Right renal cortex interstitium (tissue), 3 donors: ENCODE measurements around the gene TPO. TPM values are rescaled to one million over a fixed set of nuclear protein-coding genes. Genes with fewer than 3 reads are reported as not detected.
"Not testable (repeated sequence)": the region's sequence is repeated elsewhere in the genome, so short reads cannot be mapped to it uniquely, and the experiment has no call there.

Source experiments
- DNase-seq, 3 donors: peaks; one replicate each; pipeline ENCODE4 v3.0.0-alpha.2; 2013; ENCODE audit warnings: low read depth in 3 of 3, low spot score in 2 of 3
- polyA plus RNA-seq, 3 donors: library from polyadenylated mRNA; unstranded; fragments of 120-200 nt; gene quantifications; one replicate each; pipeline ENCODE4 v1.2.1, GENCODE V29; 2013; ENCODE audit not compliant: insufficient read length in 3 of 3

Gene TPO
- polyA plus RNA-seq, 3 donors = 0.07 to 0.08 TPM; not detected in 1

DNA sequence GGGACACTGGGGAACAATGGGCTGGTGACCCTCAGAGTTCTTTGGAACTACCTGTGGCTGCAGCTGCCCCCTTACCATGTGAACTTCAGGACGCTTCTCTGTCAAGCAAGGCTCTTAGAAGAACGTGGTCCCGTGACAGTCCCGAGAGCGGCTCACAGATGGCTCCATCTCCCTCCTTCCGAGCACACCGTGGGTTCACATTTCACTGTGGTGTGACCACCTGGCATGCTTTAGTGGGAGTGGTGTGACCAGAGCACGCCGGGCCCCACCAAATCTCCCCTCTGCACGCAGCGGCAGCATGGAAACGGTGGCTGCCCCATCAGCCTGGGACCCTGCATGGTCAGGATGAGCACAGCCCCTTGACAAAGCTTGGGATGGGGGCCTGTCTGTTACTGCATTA, 9.7 kb upstream of the TPO start:
- DNase-seq = no peak

DNA sequence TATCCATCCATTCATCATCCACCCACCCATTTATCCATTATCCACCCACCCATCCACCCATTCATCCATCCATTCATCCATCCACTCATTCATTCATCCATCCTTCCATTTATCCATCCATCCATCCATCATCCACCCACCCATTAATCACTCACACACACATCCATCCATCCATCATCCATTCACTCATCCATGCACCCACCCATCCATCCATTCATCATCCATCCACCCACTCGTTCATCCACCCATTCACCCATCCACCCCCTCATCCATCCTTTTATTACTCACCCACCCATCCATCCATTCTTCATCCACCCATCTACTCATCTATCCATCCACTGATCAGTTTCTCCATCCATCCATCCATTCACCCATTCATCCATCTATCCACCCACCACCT, 8.1 kb upstream of the TPO start:
- DNase-seq = no peak

DNA sequence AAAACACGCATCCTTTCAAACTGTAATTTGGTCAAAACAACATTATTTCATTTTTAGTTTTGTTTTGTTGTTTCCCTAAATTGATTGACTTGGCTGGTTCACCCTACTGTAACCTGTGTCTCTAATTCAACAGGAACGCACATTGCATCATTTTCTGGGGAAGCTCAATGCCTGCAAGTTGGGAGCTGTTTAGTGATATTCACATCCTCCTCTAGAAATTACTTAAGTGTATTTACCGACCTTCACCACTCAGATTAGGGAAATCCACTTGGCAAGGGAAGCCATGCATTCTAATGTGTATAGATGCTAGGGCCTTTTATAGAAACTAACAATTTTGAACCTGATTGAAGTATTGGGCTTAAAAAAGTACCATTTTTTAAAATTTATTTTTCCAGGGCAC, 7.3 kb upstream of the TPO start:
- DNase-seq = no peak

DNA sequence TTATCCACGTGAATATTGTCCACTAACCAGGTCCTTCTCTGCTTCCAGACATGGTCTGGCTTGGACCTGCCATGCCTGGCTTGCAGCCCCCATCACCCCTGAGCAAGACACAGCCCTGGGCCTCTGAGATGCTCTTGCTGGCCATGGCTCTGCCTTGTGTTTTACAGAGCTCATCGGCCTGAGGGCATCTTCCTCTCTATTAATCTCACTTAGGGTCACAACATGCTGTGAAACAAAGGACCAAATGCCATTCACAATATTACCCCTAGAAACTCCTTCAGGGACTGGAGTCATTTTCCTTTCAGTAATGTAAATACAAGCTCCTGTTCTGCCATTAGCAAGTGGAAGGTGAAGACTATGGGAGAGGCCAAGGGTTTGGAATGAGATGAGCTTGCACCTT, 6.8 kb upstream of the TPO start:
- no peak for DNase-seq

DNA sequence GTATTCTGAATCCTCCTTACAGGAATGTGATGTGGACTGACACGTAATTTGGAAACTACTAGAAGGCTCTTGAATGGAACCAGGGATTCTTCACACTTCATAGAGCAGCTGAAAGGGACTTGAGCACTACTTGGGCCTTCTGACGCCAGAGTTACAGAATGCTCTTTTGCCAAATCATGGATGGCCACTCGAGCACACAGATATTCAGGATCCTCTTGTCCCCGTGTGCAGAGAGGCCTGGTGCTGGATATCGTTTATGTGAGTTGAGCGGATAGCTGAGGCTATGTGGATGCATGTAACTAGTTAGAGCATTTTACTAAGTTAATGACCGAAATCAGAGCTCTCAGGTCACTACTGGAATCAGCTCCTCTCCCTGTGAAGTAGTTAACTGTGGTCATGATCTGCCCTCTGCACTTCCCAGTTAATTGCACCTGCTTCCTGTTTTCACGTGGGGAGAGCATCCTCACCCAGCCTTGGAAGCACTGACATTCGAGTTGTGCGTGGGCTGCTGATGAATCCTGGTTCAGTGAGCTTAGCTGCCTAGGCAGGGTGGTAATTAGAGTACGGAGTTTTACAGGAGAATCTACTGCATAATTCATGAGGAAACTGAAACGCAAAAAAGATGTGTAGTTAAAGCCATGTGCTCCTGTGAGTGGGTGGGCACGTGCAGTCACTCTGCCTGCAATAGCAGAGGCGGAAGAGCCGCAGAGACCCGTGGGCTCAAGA, 5.2 kb upstream of the TPO start:
- DNase-seq = peak in 1 of 3 donors; percentile 18

DNA sequence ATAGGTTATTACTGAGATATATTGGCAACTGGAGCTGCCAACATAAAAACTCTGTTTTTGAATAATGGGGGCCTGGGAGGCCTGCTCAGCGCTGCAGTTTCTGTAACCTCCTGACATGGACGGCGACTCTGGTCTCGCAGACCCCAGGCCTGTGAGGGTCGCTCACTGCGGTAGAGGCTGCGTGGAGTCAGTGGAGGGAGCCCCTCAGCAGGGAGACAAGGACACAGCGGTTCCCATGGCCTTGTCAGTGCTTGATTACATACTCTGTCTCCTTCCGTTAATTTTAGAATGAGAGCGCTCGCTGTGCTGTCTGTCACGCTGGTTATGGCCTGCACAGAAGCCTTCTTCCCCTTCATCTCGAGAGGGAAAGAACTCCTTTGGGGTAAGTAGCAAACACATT, 858 bp downstream of the TPO start:
- no peak for DNase-seq

DNA sequence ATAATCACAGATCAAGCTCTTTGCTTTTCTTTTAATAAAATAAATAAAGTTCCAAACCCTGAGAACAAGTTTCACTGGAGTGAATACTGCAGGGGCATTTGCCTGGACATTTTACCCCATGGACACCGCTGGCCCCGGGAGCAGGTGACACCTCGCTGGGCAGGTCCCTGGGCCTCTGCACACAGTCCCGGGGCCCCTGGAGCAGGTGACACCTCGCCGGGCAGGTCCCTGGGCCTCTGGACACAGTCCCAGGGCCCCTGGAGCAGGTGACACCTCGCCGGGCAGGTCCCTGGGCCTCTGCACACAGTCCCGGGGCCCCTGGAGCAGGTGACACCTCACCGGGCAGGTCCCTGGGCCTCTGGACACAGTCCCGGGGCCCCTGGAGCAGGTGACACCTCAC, 1.6 kb downstream of the TPO start:
- not testable (repeated sequence) for DNase-seq

DNA sequence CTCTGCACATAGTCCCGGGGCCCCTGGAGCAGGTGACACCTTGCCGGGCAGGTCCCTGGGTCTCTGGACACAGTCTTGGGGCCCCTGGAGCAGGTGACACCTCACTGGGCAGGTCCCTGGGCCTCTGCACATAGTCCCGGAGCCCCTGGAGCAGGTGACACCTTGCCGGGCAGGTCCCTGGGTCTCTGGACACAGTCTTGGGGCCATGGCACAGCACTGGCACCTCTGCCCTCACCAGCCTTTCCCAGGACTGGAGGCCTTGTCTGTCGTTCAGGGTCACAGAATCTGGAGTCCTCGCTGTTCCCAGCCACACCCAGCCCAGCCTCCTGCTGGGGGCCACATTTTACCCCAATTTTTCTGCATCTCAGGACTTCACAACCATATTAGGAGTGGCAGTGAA, 2.2 kb downstream of the TPO start:
- no peak for DNase-seq

DNA sequence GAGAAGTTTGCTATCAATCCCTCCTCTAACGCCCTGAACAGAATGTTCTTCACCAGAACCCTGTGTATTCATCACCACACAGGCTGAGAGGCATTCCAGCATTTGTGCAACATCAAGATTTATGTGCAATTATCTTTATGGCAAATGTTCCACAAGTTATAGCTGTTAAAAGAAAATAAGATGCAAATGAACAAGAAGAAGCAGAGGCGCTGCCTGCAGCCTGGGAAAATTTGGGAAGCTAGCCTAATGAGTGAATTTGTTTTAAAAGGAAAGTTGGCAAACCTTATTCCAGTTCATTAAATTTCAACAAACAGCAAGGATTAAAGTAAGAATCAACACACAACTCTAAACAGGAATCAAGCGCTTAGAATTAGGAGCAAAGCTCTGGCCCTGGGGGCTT, 5.3 kb downstream of the TPO start:
- DNase-seq = no peak

DNA sequence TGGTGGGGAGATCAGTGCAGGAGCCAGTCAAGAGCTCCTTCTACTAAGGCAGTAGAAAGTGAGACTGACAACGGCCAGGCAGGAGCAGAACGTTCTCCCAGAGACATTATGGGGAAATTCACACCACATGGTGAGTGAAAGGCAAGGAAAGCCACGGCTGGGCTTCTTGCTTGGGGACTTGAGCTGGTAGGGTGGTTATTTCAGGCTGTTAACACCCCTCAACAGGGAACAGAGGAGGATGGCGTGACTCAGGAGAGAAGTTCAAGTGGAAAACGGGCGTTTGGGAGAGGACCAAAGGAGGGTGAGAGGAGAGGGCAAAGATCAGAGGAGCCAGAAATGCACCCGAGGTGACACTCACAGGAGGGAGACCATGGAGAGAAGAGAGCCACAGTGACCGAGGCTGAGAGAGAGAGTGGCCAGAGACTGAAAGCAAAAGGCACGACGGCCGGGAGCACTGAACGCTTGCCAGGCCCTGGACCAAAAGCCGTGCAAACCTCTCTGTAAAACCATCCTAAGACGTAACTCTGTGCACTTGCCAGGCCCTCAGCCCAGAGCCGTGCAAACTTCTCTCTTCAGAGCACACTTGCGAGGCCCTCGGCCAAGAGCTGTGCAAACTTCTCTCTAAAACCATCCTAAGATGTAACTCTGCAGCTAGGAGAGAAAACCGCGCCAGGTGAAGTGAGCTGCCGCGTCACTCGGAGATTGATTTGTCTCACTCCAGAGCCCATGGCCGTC, 7.7 kb downstream of the TPO start:
- no peak for DNase-seq

DNA sequence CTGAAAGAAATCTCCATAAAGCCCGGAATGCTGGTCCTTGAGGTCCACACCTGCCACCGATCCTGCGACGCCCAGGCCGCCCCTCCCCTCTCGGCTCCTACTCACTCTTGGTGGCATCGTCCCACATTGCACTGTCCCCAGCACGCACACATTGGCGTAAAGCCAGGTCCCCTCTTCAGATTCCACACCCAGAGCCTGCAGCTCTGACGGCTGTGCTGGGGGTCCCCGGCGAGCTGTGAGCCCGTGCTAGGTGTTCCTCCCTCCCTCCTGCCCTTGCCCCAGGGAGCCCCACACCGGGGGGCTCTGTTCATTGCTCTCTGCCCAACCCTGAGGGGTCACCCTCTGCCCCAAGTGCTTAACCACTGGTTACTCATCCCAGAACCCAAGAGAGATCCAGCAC, 8.5 kb downstream of the TPO start:
- no peak for DNase-seq

DNA sequence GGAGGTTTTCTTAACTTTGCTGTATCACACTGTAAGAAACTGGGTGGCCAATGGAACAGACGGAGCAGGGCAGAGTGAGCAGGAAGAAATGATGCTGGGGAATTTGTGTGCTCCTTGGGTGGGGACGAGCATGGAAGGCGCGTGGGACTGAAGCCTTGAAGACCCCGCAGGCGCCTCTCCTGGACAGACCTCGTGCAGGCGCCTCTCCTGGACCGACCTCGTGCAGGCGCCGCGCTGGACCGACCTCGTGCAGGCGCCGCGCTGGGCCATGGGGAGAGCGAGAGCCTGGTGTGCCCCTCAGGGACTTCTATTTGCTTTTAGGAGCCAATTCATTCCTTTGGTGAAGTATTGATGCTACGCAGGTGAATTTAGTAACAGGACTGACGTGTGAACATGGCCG, 8.9 kb downstream of the TPO start:
- no peak for DNase-seq

DNA sequence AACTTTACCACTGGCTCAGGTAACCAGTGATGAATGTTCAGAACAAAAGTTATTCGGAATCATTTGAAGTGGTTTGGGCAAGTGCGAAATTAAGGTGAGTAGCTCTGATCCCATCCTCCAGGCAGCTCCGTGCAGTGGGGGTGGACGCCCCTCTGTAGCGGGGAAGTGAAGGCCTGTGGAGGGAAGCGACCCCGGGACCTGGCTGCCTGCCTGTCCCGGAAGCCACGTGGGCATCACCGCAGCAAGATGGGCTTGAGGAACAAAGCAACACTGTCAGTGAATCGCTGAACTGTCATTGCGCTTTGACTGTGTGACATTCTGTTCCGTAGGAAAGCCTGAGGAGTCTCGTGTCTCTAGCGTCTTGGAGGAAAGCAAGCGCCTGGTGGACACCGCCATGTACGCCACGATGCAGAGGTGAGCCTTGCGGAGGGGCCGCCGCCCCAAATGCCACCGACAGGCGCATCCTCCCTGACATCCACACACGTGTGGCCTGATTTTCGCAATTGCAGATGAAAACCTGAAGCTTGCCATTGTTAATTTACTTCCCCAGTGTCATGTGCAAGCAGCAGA, 9.5 kb downstream of the TPO start:
- DNase-seq = no peak

DNA sequence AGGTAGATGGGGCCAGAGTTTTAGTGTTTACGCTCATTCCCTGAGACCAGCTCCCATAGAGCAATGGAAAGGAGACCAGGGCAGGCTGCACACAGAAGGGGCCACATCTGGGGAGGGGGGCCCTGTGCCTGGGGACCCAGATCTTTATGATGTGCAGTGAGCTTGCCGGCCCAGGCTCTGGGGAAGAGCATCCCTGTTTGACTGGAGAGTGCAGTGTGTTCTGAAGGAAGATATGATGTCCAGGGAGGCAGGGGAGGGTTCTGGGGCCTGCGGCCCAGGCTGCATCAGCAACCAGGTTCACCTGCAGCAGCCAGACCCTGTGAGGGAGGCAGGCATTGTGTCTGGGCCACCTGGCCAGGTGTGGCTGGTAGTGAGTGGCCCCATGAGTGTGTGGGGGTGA, 13.8 kb downstream of the TPO start:
- DNase-seq = no peak

DNA sequence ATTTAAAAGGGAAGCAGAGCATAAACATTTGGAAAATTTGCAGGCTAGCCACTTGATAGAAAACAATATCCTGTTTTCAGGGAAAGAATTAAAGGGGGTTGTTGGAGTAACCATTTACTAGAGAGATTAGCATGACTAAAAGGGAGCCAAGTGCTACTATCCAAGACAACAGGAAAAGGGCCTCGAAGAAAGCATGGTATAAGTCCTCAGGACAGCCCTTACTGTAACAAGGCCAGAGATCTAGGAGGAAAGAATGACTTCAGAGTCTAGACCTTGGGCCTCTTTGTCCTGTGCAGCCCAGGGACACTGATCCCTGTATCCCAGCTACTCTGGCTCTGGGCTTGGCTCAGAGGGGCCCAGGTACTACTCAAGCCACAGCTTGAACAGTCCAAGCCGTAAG, 16.6 kb downstream of the TPO start:
- no peak for DNase-seq

DNA sequence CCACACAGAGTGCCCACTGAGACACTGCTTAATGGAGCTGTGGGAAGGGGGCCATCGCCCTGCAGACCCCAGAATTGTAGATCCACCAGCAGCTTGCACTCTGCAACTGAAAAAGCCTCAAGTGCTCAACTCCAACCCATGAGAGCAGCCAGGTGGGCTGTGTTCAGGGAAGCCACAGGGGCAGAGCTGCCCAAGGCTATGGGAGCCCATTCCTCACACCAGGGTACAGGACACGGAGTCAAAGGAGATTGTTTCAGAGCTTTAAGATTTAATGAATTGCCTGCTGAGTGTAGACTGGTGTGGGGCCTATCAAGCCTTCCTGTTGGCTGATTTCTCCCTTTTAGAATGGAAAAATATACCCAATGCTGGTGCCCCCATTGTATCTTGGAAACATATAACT, 17.2 kb downstream of the TPO start:
- DNase-seq = no peak

DNA sequence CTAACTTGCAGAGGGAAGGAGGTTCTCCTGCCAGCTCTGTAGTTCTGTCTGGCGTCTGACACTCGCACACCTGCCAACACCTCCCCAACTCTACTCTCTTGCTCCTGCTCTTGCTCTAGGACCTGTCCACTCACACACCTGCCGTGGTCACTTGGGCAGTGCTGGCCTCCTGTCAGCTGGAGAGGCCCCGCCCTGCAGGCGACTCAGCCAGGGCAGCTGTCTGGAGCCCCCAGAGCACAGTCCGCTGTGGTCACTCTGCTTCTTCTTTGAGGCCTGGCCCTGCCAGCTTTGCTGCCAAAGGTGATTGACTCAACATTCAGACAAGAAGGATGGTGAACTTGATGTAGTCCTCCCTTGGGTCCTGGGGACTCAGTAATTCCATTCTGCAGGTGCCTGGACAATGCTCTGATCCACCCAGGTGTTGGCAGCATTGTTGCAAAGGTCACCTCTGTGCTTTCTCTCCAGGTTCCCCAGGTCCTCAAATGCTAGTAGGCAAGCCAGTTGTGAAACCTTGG, 18.7 kb downstream of the TPO start:
- no peak for DNase-seq

DNA sequence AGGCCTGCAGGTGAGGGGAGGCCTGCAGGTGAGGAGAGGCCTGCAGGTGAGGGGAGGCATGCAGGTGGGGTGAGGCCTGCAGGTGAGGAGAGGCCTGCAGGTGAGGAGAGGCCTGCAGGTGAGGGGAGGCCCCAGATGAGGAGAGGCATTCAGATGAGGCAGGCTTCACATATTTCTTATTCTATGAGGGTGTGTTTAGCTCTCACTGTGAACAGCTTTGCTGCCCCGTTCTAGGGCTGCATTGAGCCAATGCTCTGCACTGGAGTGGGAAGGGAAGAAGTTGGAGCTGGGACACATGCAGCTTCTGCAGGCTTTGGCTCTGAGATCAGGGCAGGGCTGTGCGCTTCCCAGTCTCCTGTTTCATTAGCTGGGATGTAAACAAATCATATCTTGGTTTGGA, 19.5 kb downstream of the TPO start:
- no peak for DNase-seq

DNA sequence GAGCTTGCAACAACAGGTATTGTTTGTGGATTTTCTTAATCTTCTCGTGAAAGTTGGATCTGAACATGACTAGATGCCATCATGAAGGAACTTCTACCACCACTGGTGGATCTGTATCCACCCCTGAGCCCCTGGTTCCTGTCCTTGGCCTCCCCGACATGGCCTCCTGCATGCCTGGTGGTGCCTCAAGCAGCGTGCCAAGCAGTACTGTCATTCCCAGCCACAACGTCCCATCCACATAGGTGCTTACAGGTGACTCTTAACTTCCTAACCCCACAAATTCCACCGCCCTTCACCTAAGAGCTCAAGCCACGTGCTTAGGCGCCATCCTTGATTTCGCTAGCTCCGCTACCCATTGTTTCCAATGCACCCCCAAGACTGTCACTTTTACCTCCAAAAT, 23.1 kb downstream of the TPO start:
- no peak for DNase-seq

DNA sequence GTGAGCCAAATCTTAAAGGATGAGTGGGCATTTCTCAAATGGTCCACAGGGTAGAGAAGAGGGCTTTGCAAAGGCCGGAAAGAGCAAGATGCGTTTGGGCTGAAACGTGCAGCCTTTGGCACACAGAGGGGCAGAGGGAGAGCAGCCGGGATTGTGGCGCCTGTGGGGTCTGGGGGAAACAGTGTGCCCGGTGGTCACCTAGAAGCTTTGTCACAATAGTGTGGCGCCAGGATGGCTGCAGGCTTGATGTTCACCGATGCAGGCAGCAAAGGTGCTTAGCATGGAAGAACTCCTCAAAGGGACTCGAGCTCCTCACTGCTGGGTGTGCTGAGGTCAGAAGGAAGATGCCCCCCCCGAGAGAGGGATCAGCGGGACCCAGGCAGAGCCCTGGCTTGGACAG, 23.8 kb downstream of the TPO start:
- DNase-seq = no peak

DNA sequence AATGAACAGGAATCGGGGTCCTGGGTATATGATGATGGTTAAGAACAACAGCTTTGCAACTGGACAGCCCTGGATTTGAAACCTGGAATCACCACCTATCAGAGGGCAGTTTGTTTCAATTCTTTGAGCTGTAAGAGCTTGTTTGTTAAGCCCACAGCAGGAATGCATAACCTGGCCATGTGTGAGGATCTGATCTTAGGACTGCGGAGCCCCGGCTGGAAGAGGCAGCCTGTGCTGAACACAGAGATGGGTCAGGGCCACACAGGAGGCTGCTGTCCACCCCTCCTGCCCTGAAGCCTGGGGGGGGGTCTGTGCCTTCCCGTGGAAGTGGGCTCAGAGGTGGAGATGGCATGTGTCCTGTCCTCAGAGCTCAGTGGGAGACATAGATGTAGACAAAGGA, 24.3 kb downstream of the TPO start:
- DNase-seq = no peak

DNA sequence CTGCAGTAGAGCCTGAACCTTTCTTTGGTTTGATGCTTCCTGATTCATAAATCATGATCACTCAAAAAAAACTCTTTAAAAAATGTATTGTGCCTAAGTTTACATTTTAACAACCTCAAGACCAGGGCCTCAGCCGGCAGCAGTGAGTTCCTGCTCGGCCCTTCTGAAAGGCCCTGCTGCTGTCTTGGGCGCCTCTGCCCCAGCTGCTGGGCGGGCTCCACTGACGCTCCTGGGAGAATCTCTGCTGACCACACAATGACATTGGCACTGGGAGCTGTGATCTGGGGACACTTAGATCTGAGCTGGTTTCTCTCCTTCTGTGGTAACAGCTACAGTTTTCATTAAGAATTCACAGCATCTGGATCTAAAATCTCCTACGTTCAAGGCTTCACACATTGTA, 25.7 kb downstream of the TPO start:
- DNase-seq = no peak
